Caco-2 (cell line): Measurements from ENCODE around the gene LRIT3. TPM values are rescaled to one million over a fixed set of nuclear protein-coding genes. Genes with fewer than 3 reads are reported as not detected.

ENCODE experiments used
- BruUV-seq: library from RNA; stranded (reverse); fragments of 400-500 nt; replicated peaks from 2 replicates; lab custom pipeline; 2021; lab: Mats Ljungman, UMichigan
- CTCF ChIA-PET: fragments of 300-600 bp; sonication (Branson Sonifier 250); formaldehyde crosslinking; loops from one replicate; lab custom pipeline; 2022; ENCODE audit warnings: antibody characterized with exemption; lab: Charles Lee
- POLR2A ChIA-PET: fragments of 300-600 bp; sonication (Branson Sonifier 250); formaldehyde crosslinking; loops from one replicate; lab custom pipeline; 2022; ENCODE audit warnings: antibody characterized with exemption; lab: Charles Lee
- DNase-seq, 2 experiments: peaks; one replicate each; pipeline versions ENCODE4 v3.0.0 to v3.0.0-alpha.2; 2020 to 2022
- H3K27me3 ChIP-seq: replicated peaks from 2 replicates; pipeline ENCODE4 v1.6.0; 2011; ENCODE audit warnings: low read length; ENCODE audit not compliant: control insufficient read depth, insufficient read depth
- H3K36me3 ChIP-seq: 2 replicates; pipeline ENCODE4 v1.5.1; 2011; ENCODE audit warnings: low read length; ENCODE audit not compliant: control insufficient read depth, insufficient read depth
- H3K4me1 ChIP-seq: fragments of 250-450 bp; sonication (Bioruptor Pico); 2 replicates; pipeline ENCODE4 v1.5.1; 2020; ENCODE audit warnings: mild to moderate bottlenecking
- H3K4me3 ChIP-seq: 2 replicates; pipeline ENCODE4 v1.5.1; 2011; ENCODE audit warnings: low read depth, mild to moderate bottlenecking, control low read depth, low read length
- H3K9me3 ChIP-seq: fragments of 250-450 bp; sonication (Bioruptor Pico); 2 replicates; pipeline ENCODE4 v1.5.1; 2020; ENCODE audit warnings: mild to moderate bottlenecking, moderate library complexity
- H3K27ac Mint-ChIP-seq: one replicate; pipeline ENCODE4 v1.8.0; 2022; ENCODE audit warnings: mixed read lengths; ENCODE audit not compliant: unreplicated experiment
- H3K27me3 Mint-ChIP-seq: one replicate; pipeline ENCODE4 v1.8.0; 2022; ENCODE audit warnings: mixed read lengths; ENCODE audit not compliant: insufficient read depth, unreplicated experiment
- H3K36me3 Mint-ChIP-seq: one replicate; pipeline ENCODE4 v1.8.0; 2022; ENCODE audit warnings: mild to moderate bottlenecking, mixed read lengths; ENCODE audit not compliant: insufficient read depth, unreplicated experiment
- H3K4me1 Mint-ChIP-seq: one replicate; pipeline ENCODE4 v1.8.0; 2022; ENCODE audit warnings: low read depth, mixed read lengths; ENCODE audit not compliant: unreplicated experiment
- H3K4me3 Mint-ChIP-seq: one replicate; pipeline ENCODE4 v1.8.0; 2022; ENCODE audit warnings: mild to moderate bottlenecking, moderate library complexity, mixed read lengths; ENCODE audit not compliant: unreplicated experiment
- H3K9me3 Mint-ChIP-seq: one replicate; pipeline ENCODE4 v1.8.0; 2022; ENCODE audit warnings: mixed read lengths; ENCODE audit not compliant: unreplicated experiment
- CTCF ChIP-seq, 2 experiments: fragments of 200-600 bp in 1 of 2; IDR thresholded peaks; 1 replicate in 1 of 2; 2 replicates in 1 of 2; pipeline versions ENCODE4 v1.5.1 to v1.8.0; 2011 to 2022; ENCODE audit warnings: antibody characterized with exemption in 1 of 2, control low read depth in 1 of 2, inconsistent platforms in 1 of 2, low read depth in 1 of 2, low read length in 1 of 2, mild to moderate bottlenecking in 1 of 2, moderate library complexity in 1 of 2; ENCODE audit not compliant: insufficient read depth in 1 of 2, severe bottlenecking in 1 of 2, unreplicated experiment in 1 of 2
- intact Hi-C: fragments of 100-400 bp; cut with micrococcal nuclease; formaldehyde crosslinking; loops from one replicate; pipeline ENCODE4 v1.10.0; 2022; ENCODE audit not compliant: unreplicated experiment
- total RNA-seq: library from RNA; stranded (reverse); gene quantifications from 2 replicates; pipeline ENCODE4 v1.2.3, GENCODE V29; 2022

The LRIT3 gene
- total RNA-seq, 1 experiment from 2014 or later: 0.34 TPM

- no peaks in the 10 kb centered on the region for H3K4me1 ChIP-seq
- POLR2A ChIA-PET: no interaction called here
- DNase-seq: no peak
Observed at GRCh38 chr4:109810552-109811387, 37.1 kb upstream of the LRIT3 start.

GRCh38 chr4:109811707-109812106, 36.2 kb upstream of the LRIT3 start:
- Mint-ChIP-seq H3K4me1 (peaks cover 8% of the 10 kb centered on the region), H3K27me3 (peaks cover 9% of the 10 kb centered on the region), H3K27ac (no peak overlapping the region), H3K9me3 (no peaks in the 10 kb centered on the region), H3K4me3 (no peak overlapping the region), H3K36me3 (peaks cover 10% of the 10 kb centered on the region)
- Histone ChIP-seq H3K4me1 (no peaks in the 10 kb centered on the region; the same call in 1 of the 2 replicates), H3K4me3 (no peak overlapping the region), H3K36me3 (no peaks in the 10 kb centered on the region), H3K27me3 (no peaks in the 10 kb centered on the region), H3K9me3 (no peaks in the 10 kb centered on the region)
- ChIA-PET CTCF (no interaction called here), POLR2A (no interaction called here)
- no peak for DNase-seq
- intact Hi-C loops: no loop called here
- no TSS peak for BruUV-seq
- TF ChIP-seq CTCF (IDR thresholded peaks at IDR 0.05; ENCODE audit: insufficient read depth in 1 of 2, low read depth in 1 of 2, low read length in 1 of 2, severe bottlenecking in 1 of 2, unreplicated experiment in 1 of 2): no peak

More at GRCh38 chr4:109810552-109811387, 37.1 kb upstream of the LRIT3 start:
- H3K4me3 ChIP-seq: no peak overlapping the region
- H3K36me3 ChIP-seq: no peaks in the 10 kb centered on the region
- Mint-ChIP-seq H3K4me1 (peaks cover 6% of the 10 kb centered on the region), H3K27ac (no peak overlapping the region), H3K36me3 (peaks cover 6% of the 10 kb centered on the region), H3K9me3 (no peaks in the 10 kb centered on the region), H3K4me3 (no peak overlapping the region), H3K27me3 (peaks cover 9% of the 10 kb centered on the region)
- CTCF ChIA-PET: no interaction called here
- TF ChIP-seq CTCF (IDR thresholded peaks at IDR 0.05; ENCODE audit: insufficient read depth in 1 of 2, low read depth in 1 of 2, low read length in 1 of 2, severe bottlenecking in 1 of 2, unreplicated experiment in 1 of 2): no peak
- intact Hi-C loops: no loop called here
- H3K9me3 ChIP-seq: no peaks in the 10 kb centered on the region
- no peaks in the 10 kb centered on the region for H3K27me3 ChIP-seq
- no TSS peak for BruUV-seq

GRCh38 chr4:109815151-109816081, 32.5 kb upstream of the LRIT3 start, which contains the start of gene GAR1:
TSS of gene GAR1 (plus strand) at chr4:109815762. CDS start at chr4:109816165, 403 bp downstream.
- intact Hi-C loops: loop anchor here (1.0 to 5.0 kb wide), 4 partner anchors 87 to 383 kb away; partner anchors contain the start of genes CASP6 and SEC24B
- POLR2A ChIA-PET: interaction anchor here (1.2 kb wide), 1 partner anchor 13 kb away, joined by 4 read pairs; no protein-coding TSS in a partner anchor
- Histone ChIP-seq H3K9me3 (no peaks in the 10 kb centered on the region), H3K36me3 (no peaks in the 10 kb centered on the region), H3K4me1 (no peaks in the 10 kb centered on the region; the same call in 1 of the 2 replicates), H3K27me3 (no peaks in the 10 kb centered on the region), H3K4me3 (peak within 1 kb of the TSS; percentile 88)
- BruUV-seq: TSS peak; percentile 56
- Mint-ChIP-seq H3K27me3 (peaks cover 2% of the 10 kb centered on the region), H3K9me3 (no peaks in the 10 kb centered on the region), H3K36me3 (peaks cover 41% of the 10 kb centered on the region), H3K4me1 (peaks cover 23% of the 10 kb centered on the region), H3K4me3 (peak within 1 kb of the TSS; percentile 90), H3K27ac (peak within 1 kb of the TSS; percentile 97)
- TF ChIP-seq CTCF (IDR thresholded peaks at IDR 0.05; ENCODE audit: insufficient read depth in 1 of 2, low read depth in 1 of 2, low read length in 1 of 2, severe bottlenecking in 1 of 2, unreplicated experiment in 1 of 2): no peak
- CTCF ChIA-PET: no interaction called here
- DNase-seq: peak; percentile 88 to 92
